K562 (cell line): ENCODE measurements around the gene HEATR3. TPM values are rescaled to one million over a fixed set of nuclear protein-coding genes. Genes with fewer than 3 reads are reported as not detected.

ENCODE experiments used
- CHCHD3 ChIP-seq: fragments of 250-450 bp; sonication (Bioruptor Pico); IDR thresholded peaks from 2 replicates; pipeline ENCODE4 v2.1.2; 2022; ENCODE audit warnings: mild to moderate bottlenecking
- DDX20 ChIP-seq: fragments of 450-650 bp; IDR thresholded peaks from 2 replicates; pipeline ENCODE4 v1.6.1; 2016; ENCODE audit warnings: missing genetic modification characterization, low read depth, mild to moderate bottlenecking, missing compliant biosample characterization, moderate library complexity
- E2F6 ChIP-seq, 2 experiments: IDR thresholded peaks; 2 replicates each; pipeline ENCODE4 v1.6.1; 2011; ENCODE audit warnings: borderline replicate concordance in 1 of 2, control low read depth in 1 of 2, low read depth in 1 of 2, low read length in 1 of 2, mild to moderate bottlenecking in 1 of 2, mixed read lengths in 1 of 2, moderate library complexity in 1 of 2; ENCODE audit not compliant: insufficient read depth in 1 of 2, insufficient read length in 1 of 2, poor library complexity in 1 of 2, severe bottlenecking in 1 of 2; ENCODE audit errors: extremely low read depth in 1 of 2
- FOSL1 ChIP-seq: fragments of 200-800 bp; sonication (Bioruptor generic); conservative IDR thresholded peaks from 2 replicates; pipeline ENCODE4 v1.6.1; 2016; ENCODE audit warnings: missing genetic modification characterization, missing compliant biosample characterization
- GTF2A2 ChIP-seq: IDR thresholded peaks from 2 replicates; pipeline ENCODE4 v1.6.1; 2016; ENCODE audit warnings: mild to moderate bottlenecking, missing genetic modification characterization, missing compliant biosample characterization
- HDAC2 ChIP-seq: fragments of 450-650 bp; IDR thresholded peaks from 2 replicates; pipeline ENCODE4 v1.6.1; 2016; ENCODE audit warnings: mild to moderate bottlenecking
- HMG20A ChIP-seq: fragments of 450-650 bp; formaldehyde crosslinking; conservative IDR thresholded peaks from 2 replicates; pipeline ENCODE4 v1.4.0; 2020; ENCODE audit warnings: mild to moderate bottlenecking, mixed read lengths
- HNRNPLL ChIP-seq: fragments of 200-400 bp; formaldehyde crosslinking; IDR thresholded peaks from 2 replicates; pipeline ENCODE4 v1.6.1; 2017; ENCODE audit warnings: low read length, low read depth, mild to moderate bottlenecking; ENCODE audit not compliant: poor library complexity, severe bottlenecking
- KDM5B ChIP-seq: fragments of 200-600 bp; sonication (generic); IDR thresholded peaks from 2 replicates; pipeline ENCODE4 v1.6.1; 2012; ENCODE audit warnings: low read depth, mild to moderate bottlenecking, moderate library complexity, low read length, control low read depth, inconsistent platforms; ENCODE audit not compliant: insufficient replicate concordance
- LARP7 ChIP-seq: fragments of 450-650 bp; IDR thresholded peaks from 2 replicates; pipeline ENCODE4 v1.6.1; 2016
- MTA2 ChIP-seq: fragments of 450-650 bp; IDR thresholded peaks from 2 replicates; pipeline ENCODE4 v1.6.1; 2016; ENCODE audit warnings: low read depth
- RHOXF2B ChIP-seq: fragments of 250-450 bp; sonication (Bioruptor Pico); conservative IDR thresholded peaks from 2 replicates; pipeline ENCODE4 v1.5.1; 2021
- RNF2 ChIP-seq: sonication (generic); IDR thresholded peaks from 2 replicates; pipeline ENCODE4 v1.6.1; 2016
- TARDBP ChIP-seq: fragments of 450-650 bp; IDR thresholded peaks from 2 replicates; pipeline ENCODE4 v1.6.1; 2016
- U2AF1 ChIP-seq: fragments of 200-400 bp; formaldehyde crosslinking; optimal IDR thresholded peaks from 2 replicates; pipeline ENCODE3; 2017; ENCODE audit warnings: mild to moderate bottlenecking, low read depth, low read length, moderate library complexity
- WHSC1 ChIP-seq: IDR thresholded peaks from one replicate; pipeline ENCODE4 v1.6.1; 2012; ENCODE audit warnings: low read length, control low read depth, inconsistent platforms
- ZC3H8 ChIP-seq: fragments of 450-650 bp; IDR thresholded peaks from 2 replicates; pipeline ENCODE4 v1.6.1; 2017
- ZNF780A ChIP-seq: fragments of 250-450 bp; sonication (Bioruptor Pico); IDR thresholded peaks from 2 replicates; pipeline ENCODE4 v1.5.0; 2021; ENCODE audit warnings: mild to moderate bottlenecking
- polyA plus RNA-seq, 8 experiments: library from polyadenylated mRNA; depleted of rRNA in 4 of 8; stranded (reverse) in 5 of 8; unstranded in 3 of 8; fragments of >200 nt; fragmentation: Nextera tagmentation in 2 of 8; fragmentation: Illumina TruSeq in 1 of 8; extraction: Ambion mirVana in 2 of 8; extraction: Trizol in 1 of 8; gene quantifications; 2 replicates each; pipeline versions ENCODE4 v1.2.1 to v1.2.3, GENCODE V29; 2011 to 2014; ENCODE audit warnings: inconsistent platforms in 1 of 8, missing spikeins in 1 of 8
- total RNA-seq, 7 experiments: library from RNA; depleted of rRNA in 6 of 7; stranded (reverse); fragments of >200 nt in 6 of 7; fragmentation: Illumina TruSeq in 2 of 7; extraction: Trizol in 2 of 7; gene quantifications; 2 replicates each; pipeline versions ENCODE4 v1.2.1 to v1.2.3, GENCODE V29; 2011 to 2021; ENCODE audit warnings: low replicate concordance in 1 of 7
- TF ChIP-seq, protein P1 (sequence below): fragments of 450-650 bp; IDR thresholded peaks from 2 replicates; pipeline ENCODE4 v1.6.1; 2016; ENCODE audit warnings: mild to moderate bottlenecking, moderate library complexity

Gene HEATR3
- total and polyA plus RNA-seq, 9 of the 15 experiments (the other 6 are each of a cell fraction or from before 2014, with no cell fraction given) = 1.7 to 30.2 (median 18.8) TPM

GRCh38 chr16:50152351-50152806, 86.6 kb downstream of the HEATR3 start (continued):
- TF ChIP-seq, protein P1, sequence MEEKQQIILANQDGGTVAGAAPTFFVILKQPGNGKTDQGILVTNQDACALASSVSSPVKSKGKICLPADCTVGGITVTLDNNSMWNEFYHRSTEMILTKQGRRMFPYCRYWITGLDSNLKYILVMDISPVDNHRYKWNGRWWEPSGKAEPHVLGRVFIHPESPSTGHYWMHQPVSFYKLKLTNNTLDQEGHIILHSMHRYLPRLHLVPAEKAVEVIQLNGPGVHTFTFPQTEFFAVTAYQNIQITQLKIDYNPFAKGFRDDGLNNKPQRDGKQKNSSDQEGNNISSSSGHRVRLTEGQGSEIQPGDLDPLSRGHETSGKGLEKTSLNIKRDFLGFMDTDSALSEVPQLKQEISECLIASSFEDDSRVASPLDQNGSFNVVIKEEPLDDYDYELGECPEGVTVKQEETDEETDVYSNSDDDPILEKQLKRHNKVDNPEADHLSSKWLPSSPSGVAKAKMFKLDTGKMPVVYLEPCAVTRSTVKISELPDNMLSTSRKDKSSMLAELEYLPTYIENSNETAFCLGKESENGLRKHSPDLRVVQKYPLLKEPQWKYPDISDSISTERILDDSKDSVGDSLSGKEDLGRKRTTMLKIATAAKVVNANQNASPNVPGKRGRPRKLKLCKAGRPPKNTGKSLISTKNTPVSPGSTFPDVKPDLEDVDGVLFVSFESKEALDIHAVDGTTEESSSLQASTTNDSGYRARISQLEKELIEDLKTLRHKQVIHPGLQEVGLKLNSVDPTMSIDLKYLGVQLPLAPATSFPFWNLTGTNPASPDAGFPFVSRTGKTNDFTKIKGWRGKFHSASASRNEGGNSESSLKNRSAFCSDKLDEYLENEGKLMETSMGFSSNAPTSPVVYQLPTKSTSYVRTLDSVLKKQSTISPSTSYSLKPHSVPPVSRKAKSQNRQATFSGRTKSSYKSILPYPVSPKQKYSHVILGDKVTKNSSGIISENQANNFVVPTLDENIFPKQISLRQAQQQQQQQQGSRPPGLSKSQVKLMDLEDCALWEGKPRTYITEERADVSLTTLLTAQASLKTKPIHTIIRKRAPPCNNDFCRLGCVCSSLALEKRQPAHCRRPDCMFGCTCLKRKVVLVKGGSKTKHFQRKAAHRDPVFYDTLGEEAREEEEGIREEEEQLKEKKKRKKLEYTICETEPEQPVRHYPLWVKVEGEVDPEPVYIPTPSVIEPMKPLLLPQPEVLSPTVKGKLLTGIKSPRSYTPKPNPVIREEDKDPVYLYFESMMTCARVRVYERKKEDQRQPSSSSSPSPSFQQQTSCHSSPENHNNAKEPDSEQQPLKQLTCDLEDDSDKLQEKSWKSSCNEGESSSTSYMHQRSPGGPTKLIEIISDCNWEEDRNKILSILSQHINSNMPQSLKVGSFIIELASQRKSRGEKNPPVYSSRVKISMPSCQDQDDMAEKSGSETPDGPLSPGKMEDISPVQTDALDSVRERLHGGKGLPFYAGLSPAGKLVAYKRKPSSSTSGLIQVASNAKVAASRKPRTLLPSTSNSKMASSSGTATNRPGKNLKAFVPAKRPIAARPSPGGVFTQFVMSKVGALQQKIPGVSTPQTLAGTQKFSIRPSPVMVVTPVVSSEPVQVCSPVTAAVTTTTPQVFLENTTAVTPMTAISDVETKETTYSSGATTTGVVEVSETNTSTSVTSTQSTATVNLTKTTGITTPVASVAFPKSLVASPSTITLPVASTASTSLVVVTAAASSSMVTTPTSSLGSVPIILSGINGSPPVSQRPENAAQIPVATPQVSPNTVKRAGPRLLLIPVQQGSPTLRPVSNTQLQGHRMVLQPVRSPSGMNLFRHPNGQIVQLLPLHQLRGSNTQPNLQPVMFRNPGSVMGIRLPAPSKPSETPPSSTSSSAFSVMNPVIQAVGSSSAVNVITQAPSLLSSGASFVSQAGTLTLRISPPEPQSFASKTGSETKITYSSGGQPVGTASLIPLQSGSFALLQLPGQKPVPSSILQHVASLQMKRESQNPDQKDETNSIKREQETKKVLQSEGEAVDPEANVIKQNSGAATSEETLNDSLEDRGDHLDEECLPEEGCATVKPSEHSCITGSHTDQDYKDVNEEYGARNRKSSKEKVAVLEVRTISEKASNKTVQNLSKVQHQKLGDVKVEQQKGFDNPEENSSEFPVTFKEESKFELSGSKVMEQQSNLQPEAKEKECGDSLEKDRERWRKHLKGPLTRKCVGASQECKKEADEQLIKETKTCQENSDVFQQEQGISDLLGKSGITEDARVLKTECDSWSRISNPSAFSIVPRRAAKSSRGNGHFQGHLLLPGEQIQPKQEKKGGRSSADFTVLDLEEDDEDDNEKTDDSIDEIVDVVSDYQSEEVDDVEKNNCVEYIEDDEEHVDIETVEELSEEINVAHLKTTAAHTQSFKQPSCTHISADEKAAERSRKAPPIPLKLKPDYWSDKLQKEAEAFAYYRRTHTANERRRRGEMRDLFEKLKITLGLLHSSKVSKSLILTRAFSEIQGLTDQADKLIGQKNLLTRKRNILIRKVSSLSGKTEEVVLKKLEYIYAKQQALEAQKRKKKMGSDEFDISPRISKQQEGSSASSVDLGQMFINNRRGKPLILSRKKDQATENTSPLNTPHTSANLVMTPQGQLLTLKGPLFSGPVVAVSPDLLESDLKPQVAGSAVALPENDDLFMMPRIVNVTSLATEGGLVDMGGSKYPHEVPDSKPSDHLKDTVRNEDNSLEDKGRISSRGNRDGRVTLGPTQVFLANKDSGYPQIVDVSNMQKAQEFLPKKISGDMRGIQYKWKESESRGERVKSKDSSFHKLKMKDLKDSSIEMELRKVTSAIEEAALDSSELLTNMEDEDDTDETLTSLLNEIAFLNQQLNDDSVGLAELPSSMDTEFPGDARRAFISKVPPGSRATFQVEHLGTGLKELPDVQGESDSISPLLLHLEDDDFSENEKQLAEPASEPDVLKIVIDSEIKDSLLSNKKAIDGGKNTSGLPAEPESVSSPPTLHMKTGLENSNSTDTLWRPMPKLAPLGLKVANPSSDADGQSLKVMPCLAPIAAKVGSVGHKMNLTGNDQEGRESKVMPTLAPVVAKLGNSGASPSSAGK = peak; percentile 61
- TF ChIP-seq ZC3H8 (no peak), RHOXF2B (CRISPR knock-in tag) (no peak), E2F6 (IDR thresholded peaks at IDR 0.05; ENCODE audit: borderline replicate concordance in 1 of 2, extremely low read depth in 1 of 2, insufficient read depth in 1 of 2, insufficient read length in 1 of 2, low read depth in 1 of 2, low read length in 1 of 2, poor library complexity in 1 of 2, severe bottlenecking in 1 of 2) (peak in 1 of 2 experiments; percentile 48), KDM5B (peak; percentile 43), WHSC1 (no peak), HDAC2 (no peak; the same call in 1 of the 2 replicates), DDX20 (tag) (no peak), LARP7 (no peak), GTF2A2 (tag) (no peak), TARDBP (no peak), HNRNPLL (no peak), HMG20A (CRISPR knock-in tag) (no peak), ZNF780A (CRISPR knock-in tag) (no peak), MTA2 (no peak), RNF2 (no peak), U2AF1 (no peak), CHCHD3 (CRISPR knock-in tag) (no peak), FOSL1 (tag) (no peak)
